GM18498 (cell line): ENCODE results near the gene TVP23A.

ENCODE experiments used
- ATAC-seq: cut with Tn5 transposase; IDR thresholded peaks from one replicate; pipeline ENCODE4 v1.9.1; 2021; ENCODE audit warnings: mild to moderate bottlenecking, moderate library complexity; ENCODE audit not compliant: unreplicated experiment

The TVP23A gene

DNA sequence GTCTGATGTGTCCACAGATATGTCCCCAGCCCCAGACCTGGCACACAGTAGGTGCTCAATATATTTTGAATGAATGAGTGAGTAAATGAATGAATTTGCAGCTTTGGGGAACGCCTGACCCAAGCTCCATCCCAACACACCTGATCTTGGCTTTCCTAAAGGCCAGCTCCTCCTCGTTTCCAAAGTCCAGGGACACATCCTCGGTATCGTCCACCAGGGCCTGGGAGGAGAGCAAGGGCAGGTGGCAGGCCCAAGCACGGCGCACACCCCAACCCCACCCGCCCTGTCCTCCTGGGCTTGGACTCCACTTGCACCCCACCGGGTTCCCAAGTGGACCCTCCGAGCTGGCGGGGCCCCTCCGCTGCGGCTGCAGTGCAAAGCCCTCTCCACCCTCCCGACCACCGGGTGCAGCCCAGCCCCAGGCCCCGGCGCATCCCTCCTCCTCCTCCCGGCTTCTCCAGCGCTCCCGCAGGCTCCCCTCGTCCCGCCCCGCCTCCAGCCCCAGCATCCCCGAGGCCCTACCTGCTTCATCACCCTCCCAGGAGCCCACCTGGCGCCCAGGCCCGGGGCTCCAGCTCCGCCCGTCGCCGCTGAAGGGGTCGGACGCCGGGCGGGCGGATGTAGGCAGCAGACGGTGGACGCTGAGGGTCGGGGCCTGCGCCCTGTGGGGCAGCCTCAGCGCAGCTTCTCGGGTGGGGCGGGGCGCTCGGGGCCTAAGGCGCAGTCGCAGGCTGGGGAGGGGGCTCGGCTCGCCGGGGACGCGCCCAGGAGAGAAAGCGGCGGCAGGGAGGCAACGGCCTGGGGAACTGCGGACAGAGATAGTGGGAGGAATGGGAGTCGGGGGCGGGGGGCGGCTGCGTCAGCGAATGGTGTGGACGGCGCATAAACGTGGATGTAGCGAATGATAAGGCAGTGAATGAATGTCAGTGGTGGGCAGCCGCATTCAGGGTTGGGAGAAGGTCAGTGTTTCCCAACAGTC, at the start of gene TVP23A:
Gene TVP23A (minus strand): TSS at position 832 of the 979 bp plus-strand sequence. CDS start 301 bp downstream, at position 531.
- ATAC-seq = no peak

DNA sequence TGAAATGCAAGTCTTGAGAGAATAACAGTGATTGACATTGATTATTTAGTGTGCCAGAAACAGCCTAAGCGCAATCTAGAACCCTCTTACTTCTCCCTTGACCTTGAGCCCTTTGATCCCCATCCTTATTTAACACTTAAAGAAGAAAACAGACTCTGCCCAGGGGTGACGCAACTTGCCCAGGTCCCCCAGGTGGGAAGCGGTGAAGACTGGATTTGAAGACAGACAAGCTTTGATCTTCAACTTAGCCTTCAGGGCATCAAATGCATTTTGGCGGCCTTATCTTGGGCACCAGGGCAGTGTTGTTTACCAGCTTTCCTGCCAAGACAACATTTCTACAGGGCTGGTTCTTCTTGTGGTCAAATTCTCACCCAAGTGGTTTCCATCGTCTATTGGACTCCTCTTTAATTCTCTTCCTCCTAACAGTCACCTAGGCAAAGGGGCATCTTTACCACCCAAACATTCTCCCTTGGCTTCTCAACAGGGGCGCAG, 49.6 kb upstream of the TVP23A start:
- ATAC-seq = no peak

DNA sequence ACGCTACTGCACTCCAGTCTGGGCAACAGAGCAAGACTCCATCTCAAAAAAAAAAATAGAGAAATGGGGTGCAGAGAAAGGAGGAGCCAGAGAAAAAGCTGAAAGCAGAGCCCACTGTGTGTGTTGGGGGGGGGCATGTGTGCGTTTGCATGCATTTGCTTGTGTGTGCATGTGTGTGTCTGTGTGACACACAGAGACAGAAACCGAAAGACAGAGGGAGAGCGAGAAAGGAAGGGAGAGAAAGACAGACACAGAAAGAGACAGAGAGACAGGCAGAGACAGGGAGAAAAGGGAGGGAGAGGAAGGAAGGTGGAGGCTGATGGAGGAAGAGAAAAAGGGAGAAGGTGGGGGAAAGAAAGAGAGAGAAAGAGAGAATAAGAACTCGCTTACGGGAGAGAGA, 48.6 kb upstream of the TVP23A start:
- no peak for ATAC-seq

DNA sequence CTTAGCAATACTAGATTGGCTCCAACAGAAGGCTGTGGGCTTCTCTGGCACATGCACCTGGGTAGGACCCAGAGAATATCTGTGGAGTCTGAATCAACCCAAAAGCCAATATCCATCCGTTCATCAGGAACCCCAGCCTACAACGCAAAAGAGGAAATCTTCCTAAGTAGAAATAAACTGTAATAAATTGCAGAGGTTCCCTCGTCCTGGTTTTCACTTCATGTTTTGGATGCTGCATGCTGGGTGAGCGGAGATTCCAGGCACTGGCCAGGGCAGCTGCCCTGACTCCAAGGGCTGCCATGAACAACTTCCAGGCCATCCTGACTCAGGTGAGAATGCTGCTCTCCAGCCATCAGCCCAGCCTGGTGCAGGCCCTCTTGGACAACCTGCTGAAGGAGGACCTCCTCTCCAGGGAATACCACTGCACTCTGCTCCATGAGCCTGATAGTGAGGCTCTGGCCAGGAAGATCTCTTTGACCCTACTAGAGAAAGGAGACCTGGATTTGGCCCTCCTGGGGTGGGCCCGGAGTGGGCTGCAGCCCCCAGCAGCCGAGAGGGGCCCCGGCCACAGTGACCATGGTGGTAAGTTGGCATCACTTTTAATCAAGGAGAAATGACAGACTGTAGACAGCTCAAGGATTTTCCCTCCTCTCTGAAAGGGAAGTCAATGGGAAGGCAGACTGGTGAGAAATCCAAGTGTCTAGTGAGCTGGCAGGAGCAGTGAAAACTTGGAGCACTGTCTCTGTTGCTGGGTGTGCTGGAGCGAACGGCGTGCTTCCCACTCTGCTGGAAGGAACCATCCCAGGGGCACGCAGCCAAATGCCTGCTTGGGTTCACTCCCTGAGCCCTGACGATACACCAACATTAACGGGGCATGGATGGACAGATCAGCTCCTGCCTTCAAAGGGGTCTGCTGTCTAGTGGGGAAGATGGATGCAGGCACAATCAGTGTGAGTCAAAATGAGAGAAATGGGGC, 47.7 kb upstream of the TVP23A start:
- no peak for ATAC-seq

DNA sequence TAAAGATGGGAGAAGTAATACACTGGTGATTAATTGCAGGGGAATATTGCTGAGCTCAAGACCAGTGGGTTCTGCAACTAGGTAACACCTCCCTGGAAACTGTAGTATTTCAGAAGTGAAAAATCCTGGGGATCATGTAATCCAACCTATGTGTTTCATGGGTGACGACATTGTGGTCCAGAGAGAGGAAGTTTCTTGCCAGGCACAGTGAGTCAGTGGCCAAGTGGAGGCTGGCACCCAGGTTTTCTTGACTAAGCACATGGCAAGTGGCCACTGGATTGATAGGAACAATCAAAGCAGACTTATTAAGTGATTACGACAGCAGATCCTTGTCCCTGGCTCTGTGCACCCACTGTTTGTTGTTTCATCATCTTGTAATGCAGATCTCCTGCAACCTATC, 43.8 kb upstream of the TVP23A start:
- ATAC-seq = no peak

DNA sequence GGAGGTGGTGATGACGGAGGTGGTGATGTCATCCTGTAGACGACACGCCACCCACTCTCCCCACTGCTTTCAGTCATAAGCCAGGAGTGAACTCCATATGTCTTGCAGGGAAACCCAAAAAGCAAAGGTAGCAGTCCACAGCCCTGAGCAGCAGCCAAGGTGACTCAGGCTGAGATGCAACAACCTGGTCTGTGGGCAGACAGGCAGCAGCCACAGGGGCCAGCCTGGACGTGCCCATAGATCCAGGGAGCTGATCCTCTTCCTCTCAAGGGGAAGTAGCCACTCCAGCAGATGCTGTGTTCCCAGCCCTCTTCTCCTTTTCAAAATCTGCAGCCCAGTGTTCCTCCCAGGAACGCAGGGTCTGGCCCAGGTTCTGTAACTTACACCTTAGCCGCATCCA, 41.1 kb upstream of the TVP23A start:
- no peak for ATAC-seq

DNA sequence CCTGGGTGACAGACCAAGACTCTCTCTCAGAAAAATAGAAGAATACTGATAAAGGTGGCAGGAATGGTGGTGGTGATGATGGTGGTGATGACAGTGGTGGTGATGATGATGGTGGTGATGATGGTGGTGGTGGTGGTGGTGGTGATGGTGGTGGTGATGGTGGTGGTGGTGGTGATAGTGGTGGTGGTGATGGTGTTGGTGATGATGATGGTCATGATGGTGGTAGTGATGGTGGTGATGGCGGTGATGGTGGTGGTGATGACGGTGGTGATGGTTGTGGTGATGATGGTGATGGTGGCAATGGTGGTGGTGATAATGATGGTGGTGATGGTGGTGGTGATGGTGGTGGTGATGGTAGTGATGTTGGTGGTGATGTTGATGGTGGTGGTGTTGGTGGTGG, 40.4 kb upstream of the TVP23A start:
- ATAC-seq = no peak

DNA sequence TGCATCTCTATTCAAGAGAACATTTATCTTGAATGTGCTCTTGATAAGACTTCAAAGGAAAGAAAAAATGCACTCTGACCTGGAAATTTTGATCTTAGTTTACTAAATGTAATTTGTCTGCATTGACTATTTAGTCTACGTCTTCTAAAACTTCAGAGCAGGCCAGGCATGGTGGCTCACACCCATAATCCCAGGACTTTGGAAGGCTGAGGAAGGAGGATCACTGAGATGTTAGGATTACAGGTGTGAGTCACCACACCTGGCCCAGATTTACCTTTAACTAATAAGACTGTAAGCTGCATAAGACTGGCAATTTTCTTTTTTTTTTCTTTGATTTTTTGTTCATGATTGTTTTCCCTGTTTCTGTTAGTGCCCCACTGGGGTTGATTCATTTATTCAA, 39.6 kb upstream of the TVP23A start:
- no peak for ATAC-seq

DNA sequence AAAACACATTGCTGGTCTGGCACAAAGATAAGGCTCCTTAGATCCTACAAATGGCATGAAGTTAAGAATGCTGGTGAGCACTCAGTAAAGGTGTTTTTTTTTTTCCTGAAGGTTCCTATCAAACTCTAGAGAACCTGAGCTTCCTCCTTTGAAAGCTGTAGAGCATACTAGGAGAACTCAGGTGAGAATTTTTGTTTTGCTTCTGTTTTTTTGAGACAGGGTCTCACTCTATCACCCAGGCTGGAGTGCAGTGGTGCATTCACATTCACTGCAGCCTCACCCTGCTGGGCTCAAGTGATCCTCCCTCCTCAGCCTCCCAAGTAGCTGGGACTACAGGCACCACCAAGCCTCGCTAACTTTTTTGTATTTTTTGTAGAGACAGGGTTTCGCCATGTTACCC, 37.4 kb upstream of the TVP23A start:
- no peak for ATAC-seq

DNA sequence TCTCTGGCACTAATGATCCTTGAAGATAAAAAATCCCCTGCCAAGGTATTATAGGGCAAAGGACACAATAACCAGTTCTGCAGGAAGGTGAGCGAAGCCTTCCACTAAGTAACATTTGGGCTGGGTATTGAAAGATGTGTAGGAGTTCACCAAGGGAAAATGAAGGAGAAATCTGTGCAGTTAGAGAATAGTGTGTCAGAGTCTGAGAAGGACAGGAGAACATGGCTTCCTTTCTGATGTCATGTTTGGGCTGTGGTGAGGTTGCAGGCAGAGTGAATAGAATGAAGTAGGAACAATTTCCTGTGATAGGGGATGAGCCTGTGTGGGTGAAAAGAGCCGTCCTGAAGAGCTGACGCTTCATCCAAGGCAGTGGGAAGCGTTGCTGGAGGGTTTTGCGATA, 34.4 kb upstream of the TVP23A start:
- ATAC-seq = no peak

DNA sequence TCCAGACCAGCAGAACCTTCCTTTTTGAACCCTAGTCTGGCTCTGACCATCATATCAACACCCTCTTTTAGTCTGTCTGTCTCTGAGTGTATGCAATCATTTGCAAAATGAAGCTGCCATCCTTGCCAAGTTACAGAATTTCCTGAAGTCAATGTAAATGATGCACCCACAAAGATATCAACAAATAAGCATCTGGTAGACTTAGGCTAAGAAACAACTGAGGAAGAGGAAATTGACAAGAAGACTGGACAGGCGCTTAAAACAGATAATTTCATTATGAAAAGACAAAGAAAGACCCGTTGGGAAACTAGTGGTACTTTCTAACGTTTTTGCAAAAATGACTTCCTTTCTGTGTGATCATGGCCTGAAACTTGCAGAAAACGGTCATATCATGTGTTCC, 33.7 kb upstream of the TVP23A start:
- ATAC-seq = no peak

DNA sequence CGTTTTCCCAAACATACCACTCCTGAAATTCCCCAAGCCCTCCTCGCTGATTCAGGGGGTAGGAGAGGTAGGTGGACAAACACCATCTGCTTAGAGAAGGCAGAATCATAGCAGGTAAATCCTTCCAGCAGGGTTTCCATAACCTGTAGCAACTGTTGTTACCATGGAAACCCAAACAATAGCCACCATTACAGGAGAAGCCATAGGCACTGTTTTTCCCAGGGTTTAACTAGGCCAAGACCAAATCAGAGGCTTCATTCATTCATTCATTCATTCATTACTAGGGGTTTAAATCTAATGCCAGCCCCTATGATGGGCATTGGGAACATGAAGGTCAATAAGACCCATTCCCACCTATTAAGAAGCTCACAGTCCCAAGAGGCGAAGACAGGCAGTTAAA, 32.9 kb upstream of the TVP23A start:
- ATAC-seq = no peak

DNA sequence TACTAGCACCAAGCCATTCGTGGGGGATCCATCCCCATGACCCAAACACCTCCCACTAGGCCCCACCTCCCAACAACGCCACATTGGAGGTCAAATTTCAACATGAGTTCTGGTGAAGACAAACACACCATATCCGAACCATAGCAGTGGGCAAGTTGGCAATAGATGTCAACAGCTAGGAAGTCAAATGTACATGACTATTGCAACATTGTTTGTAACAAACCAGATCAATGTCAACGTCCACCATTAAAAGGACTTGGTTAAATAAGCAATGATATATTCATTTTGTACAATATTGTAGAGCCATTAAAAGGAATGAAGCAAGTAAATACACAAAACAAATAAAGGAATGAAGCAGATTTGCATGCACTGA, 31.9 kb upstream of the TVP23A start:
- no peak for ATAC-seq

DNA sequence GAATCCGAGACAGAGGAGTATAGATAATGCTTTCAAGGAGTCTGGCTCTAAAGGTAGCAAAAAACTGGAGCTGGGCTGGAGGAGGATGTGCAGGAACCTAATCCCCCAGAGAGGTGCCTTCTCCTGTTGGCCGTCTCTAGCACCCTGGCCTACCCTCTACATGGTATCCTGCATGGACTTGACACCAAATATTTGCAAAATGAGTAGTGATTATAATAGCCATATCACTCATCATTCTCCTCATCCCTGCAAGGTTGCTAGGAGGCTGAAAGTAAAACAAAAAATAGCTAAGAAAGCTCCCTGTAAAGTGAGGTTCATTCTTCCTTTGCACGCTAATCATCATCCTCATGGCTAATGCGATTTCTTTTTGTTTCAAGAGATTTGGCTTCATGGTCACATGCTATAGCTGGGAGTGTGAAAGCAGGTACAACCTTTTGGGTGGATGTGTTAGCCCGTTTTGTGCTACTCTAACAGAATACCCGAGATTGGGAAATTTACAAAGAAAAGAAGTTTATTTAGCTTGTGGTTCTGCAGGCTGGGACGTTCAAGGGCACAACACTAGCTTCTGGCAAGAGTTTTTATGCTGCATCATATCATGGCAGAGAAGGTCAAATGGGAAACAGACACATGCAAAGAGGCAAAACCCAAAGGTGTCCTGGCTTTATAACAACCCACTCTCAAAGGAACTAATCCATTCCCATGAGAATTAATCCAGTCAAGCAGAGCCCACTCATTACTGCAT, 31.3 kb upstream of the TVP23A start:
- no peak for ATAC-seq

DNA sequence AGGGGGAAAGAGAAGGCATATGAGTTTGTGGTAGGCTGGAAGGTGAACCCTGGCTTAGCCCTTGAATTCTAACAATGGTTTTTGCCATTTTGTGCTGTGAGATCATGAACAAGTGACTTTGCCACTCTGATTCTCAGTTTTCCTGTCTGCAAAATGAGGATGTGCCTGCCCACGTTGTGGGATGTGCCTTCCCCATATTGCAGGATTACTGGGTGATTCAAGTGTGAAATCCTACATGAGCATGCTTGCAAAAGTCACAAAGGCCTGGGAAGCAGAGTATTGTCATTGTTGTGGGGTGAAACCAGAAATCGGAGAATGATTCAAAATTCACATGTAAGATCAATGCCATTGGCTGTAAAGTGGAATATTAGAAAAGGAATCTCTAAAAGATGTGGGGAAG, 28.6 kb upstream of the TVP23A start:
- no peak for ATAC-seq

DNA sequence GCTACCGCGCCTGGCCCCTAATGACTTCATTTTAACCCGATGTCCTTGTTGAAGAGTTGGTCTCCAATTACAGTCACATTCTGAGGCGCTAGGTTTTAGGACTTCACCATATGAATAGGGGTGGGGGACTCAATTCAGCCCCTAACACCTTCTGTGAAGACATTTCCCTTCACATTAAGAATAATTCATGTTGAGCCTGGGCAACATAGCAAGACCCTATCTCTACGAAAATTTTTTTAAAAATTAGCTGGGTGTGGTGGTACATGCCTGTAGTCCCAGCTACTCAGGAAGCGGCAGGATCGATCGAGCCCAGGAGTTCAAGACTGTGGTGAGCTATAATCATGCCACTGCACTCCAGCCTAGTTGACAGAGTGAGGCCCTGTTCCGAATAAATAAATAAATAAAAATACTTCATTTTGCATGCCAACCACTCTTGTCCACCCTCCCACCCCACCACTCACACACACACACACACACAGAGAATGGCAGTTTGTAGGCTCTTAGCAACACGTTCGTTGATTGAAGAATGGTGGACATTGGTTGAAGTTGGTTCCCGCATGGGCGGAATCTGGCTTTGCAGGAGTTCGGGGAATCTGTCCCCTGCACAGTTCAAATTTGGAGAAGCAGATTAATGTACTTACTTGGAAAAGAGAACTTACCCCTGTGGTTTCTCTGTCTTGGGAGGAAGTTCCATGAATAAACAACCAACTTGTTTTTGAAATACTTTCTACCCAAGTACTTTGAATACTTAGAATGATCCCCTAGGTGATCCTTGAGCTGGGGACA, 27.8 kb upstream of the TVP23A start:
- no peak for ATAC-seq

DNA sequence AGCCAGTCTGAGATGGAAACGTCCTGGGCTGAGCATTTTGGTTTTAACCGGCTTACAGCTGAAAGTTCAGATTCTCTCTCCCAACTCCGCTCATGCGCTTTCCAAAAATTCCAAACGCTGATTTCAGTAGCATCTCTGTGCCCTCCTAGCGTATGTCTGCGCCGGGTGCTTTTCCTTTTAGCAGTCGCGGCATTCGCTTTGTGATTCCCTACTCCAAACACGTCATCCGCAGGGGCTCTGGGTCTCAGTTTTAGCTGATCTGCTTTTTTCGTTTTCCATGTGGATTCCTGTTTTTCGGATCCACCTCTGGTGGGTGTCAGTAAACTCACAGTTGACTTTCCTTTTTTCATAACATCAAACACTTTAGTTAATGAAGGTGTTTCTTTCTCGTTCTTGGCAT, 22.1 kb upstream of the TVP23A start:
- no peak for ATAC-seq

DNA sequence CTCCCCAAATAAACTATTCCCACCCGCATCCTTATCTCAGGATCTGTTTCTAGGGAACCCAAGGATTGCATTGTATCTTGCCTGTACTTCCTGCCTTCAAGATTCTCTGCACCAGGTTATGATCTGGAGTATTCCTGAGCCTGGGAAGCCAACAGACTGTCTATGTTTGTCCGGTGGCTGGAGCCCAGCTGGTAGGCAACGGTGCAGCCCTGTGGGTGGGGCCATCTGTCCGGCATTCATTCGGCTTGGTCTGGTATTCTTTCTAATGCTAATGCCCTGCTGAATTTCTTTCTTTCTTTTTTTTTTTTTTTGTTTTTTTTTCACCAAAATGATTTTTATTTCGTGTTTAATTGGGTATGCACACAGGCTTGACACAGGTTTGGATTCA, 20.7 kb upstream of the TVP23A start:
- no peak for ATAC-seq

DNA sequence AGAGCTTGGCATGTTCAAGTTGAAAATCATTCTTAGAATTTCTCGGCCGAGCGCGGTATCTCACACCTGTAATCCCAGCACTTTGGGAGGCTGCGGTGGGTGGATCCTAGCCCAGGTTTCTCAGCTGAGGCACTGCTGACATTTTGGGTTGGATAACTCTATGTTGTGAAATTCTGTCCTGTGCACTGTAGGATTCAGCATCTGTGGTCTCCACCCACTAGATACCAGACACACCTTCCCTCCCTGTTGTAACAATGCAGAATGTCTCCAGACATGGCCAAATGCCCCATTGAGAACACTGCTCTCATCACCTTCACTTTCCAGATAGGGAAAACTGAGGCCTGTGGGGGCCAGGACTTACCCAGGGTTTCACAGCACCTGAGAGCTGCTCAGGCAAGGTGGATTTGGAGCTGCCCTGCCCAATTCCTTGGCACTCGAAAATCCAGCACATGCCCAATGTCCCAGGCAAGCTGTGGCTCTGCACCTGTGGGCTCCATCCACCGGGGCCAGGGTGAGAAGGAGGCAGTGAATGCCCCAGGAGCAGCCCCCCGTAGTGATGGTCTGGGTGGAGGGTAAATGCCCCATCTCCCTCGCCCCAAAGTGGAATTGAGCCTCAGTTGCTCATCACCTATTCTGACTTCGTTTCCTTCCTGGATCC, 20.2 kb upstream of the TVP23A start:
- no peak for ATAC-seq
